GM12891 (cell line): Measurements from ENCODE around the gene ITSN1.

ENCODE experiments used
- POLR2A ChIP-seq: IDR thresholded peaks from 2 replicates; pipeline ENCODE4 v1.6.1; 2011; ENCODE audit warnings: low read depth, low read length, control low read depth
- POLR2AphosphoS5 ChIP-seq: IDR thresholded peaks from 2 replicates; pipeline ENCODE4 v1.6.1; 2011; ENCODE audit warnings: low read depth, low read length, control low read depth
- POU2F2 ChIP-seq: IDR thresholded peaks from 2 replicates; pipeline ENCODE4 v1.6.1; 2011; ENCODE audit warnings: low read depth, mild to moderate bottlenecking, control low read depth, low read length, moderate library complexity

DNA sequence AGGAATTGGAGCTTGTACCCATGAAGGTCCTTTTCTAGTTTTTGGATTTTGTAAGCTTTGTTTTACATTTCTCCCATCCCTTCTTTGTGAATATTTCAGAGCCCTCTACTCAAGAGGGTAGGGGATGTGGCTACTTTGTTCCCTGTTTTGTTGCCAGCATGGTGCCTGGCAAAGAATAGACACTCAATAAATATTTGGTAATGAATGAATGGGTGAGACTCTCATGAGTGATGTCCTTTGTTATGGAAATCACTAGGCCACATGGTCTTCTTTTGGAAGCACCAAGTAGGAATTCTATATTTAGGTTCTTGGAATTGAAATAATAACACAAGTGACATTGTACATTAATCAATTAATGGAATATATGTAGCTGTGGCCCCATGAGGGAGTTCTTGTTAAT lies 300.1 kb downstream of the ITSN1 start:
- TF ChIP-seq POLR2AphosphoS5 (no peak), POLR2A (no peak), POU2F2 (no peak)
